ENCODE data around the gene S1PR3.

Gene S1PR3

GRCh38 chr9:89044104-89044503 is 52.8 kb downstream of the S1PR3 start:
- TF ChIP-seq CTCF (IDR thresholded peaks at IDR 0.05; ENCODE audit: control insufficient read depth, insufficient read depth, low read depth, low read length, missing control alignments) = no peak
- DNase-seq (ENCODE audit: low read depth) = no peak

GRCh38 chr9:89044881-89045280 is 53.6 kb downstream of the S1PR3 start:
- H3K4me3 ChIP-seq (ENCODE audit: control insufficient read depth, low read depth, low read length) = no peak overlapping the region
- TF ChIP-seq CTCF (IDR thresholded peaks at IDR 0.05; ENCODE audit: control insufficient read depth, insufficient read depth, low read depth, low read length, missing control alignments) = no peak
- DNase-seq (ENCODE audit: low read depth) = no peak

More at GRCh38 chr9:89044104-89044503, 52.8 kb downstream of the S1PR3 start:
- H3K4me3 ChIP-seq (ENCODE audit: control insufficient read depth, low read depth, low read length) = no peak overlapping the region

GRCh38 chr9:89046832-89047231 is 55.6 kb downstream of the S1PR3 start:
- DNase-seq (ENCODE audit: low read depth) = no peak
- H3K4me3 ChIP-seq (ENCODE audit: control insufficient read depth, low read depth, low read length) = no peak overlapping the region
- no peak for TF ChIP-seq CTCF (IDR thresholded peaks at IDR 0.05; ENCODE audit: control insufficient read depth, insufficient read depth, low read depth, low read length, missing control alignments)

GRCh38 chr9:89047667-89048066 is 56.4 kb downstream of the S1PR3 start:
- no peak for TF ChIP-seq CTCF (IDR thresholded peaks at IDR 0.05; ENCODE audit: control insufficient read depth, insufficient read depth, low read depth, low read length, missing control alignments)
- DNase-seq (ENCODE audit: low read depth) = no peak
- no peak overlapping the region for H3K4me3 ChIP-seq (ENCODE audit: control insufficient read depth, low read depth, low read length)

GRCh38 chr9:89048616-89049015 is 57.3 kb downstream of the S1PR3 start:
- no peak for DNase-seq (ENCODE audit: low read depth)
- no peak overlapping the region for H3K4me3 ChIP-seq (ENCODE audit: control insufficient read depth, low read depth, low read length)
- no peak for TF ChIP-seq CTCF (IDR thresholded peaks at IDR 0.05; ENCODE audit: control insufficient read depth, insufficient read depth, low read depth, low read length, missing control alignments)

GRCh38 chr9:89049646-89050045 is 58.4 kb downstream of the S1PR3 start:
- no peak for TF ChIP-seq CTCF (IDR thresholded peaks at IDR 0.05; ENCODE audit: control insufficient read depth, insufficient read depth, low read depth, low read length, missing control alignments)
- no peak for DNase-seq (ENCODE audit: low read depth)
- no peak overlapping the region for H3K4me3 ChIP-seq (ENCODE audit: control insufficient read depth, low read depth, low read length)
